ENCODE data around the gene FAU.

- no peak for TF ChIP-seq CTCF (IDR thresholded peaks at IDR 0.05)
- TF ChIP-seq POLR2A (IDR thresholded peaks at IDR 0.05), result no peak
Observed at GRCh38 chr11:65072631-65072966, 49.3 kb downstream of the FAU start.

Data from thyroid gland (tissue), 4 donors.